Erythroblast (primary cell): ENCODE measurements around the gene CHMP4B.

Experiments
- GATA1 ChIP-seq: IDR thresholded peaks from 2 replicates; pipeline ENCODE4 v1.6.1; 2011; ENCODE audit warnings: low read depth, mild to moderate bottlenecking, control low read depth, low read length, moderate library complexity
- POLR2A ChIP-seq: IDR thresholded peaks from 2 replicates; pipeline ENCODE4 v1.6.1; 2011; ENCODE audit warnings: mild to moderate bottlenecking, low read length

GRCh38 chr20:33837096-33837830 is 26.1 kb downstream of the CHMP4B start:
- TF ChIP-seq POLR2A (no peak), GATA1 (no peak)
